Ovary (tissue), 3 donors: ENCODE data around the gene MAD1L1.

Experiments
- POLR2A ChIP-seq: fragments of 450-650 bp; IDR thresholded peaks from one replicate; pipeline ENCODE4 v1.6.1; 2017; ENCODE audit warnings: antibody characterized with exemption, mild to moderate bottlenecking, moderate library complexity
- TF ChIP-seq, protein P1 (sequence below), 3 donors: fragments of 450-650 bp in 2 of 3; fragments of 200-600 bp in 1 of 3; IDR thresholded peaks; one replicate each; pipeline versions ENCODE4 v1.5.1 to v1.8.0; 2016 to 2022; ENCODE audit warnings: antibody characterized with exemption in 3 of 3, mild to moderate bottlenecking in 1 of 3
- donor health status: DM: no; HTN: no; CAD: no.

DNA sequence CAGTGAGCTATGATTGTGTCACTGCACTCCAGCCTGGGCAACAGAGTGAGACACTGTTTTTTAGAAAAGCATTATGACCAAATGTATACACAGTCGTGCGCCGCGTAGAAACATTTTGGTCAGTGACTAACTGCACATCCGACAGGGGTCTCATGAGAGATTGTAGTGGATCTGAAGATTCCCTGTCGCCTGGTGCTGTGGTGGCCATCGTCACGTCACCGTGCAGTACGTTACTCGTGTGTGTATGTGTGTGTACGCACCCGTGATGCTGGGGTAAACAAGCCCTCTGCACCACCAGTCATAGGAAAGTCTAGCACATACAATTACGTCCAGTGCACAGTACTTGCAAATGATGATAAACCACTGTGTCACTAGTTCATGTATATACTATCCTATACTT lies 453.3 kb downstream of the MAD1L1 start:
- TF ChIP-seq POLR2A, result no peak
- TF ChIP-seq, protein P1, sequence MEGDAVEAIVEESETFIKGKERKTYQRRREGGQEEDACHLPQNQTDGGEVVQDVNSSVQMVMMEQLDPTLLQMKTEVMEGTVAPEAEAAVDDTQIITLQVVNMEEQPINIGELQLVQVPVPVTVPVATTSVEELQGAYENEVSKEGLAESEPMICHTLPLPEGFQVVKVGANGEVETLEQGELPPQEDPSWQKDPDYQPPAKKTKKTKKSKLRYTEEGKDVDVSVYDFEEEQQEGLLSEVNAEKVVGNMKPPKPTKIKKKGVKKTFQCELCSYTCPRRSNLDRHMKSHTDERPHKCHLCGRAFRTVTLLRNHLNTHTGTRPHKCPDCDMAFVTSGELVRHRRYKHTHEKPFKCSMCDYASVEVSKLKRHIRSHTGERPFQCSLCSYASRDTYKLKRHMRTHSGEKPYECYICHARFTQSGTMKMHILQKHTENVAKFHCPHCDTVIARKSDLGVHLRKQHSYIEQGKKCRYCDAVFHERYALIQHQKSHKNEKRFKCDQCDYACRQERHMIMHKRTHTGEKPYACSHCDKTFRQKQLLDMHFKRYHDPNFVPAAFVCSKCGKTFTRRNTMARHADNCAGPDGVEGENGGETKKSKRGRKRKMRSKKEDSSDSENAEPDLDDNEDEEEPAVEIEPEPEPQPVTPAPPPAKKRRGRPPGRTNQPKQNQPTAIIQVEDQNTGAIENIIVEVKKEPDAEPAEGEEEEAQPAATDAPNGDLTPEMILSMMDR (IDR thresholded peaks at IDR 0.05), result no peak
